GM23338 (cell line): ENCODE data around the gene ZBTB49. TPM values are rescaled to one million over a fixed set of nuclear protein-coding genes. Genes with fewer than 3 reads are reported as not detected.

Source experiments
- ATAC-seq: fragments of 200-7000 bp; cut with Tn5 transposase; 3 replicates; pipeline ENCODE4 v1.9.1; 2020
- DNase-seq: peaks from one replicate; pipeline ENCODE4 v3.0.0-alpha.2; 2015; ENCODE audit warnings: low spot score
- H2AFZ ChIP-seq: fragments of 200-600 bp; sonication (generic); 2 replicates; pipeline ENCODE4 v1.8.0; 2016; ENCODE audit warnings: antibody characterized with exemption, mild to moderate bottlenecking, moderate library complexity
- H3F3A ChIP-seq: fragments of 200-600 bp; sonication (generic); replicated peaks from 2 replicates; pipeline ENCODE4 v1.8.0; 2017; ENCODE audit warnings: antibody characterized with exemption, mixed run types, low read depth
- H3K27ac ChIP-seq: fragments of 200-600 bp; sonication (generic); 2 replicates; pipeline ENCODE4 v1.6.1; 2016; ENCODE audit warnings: low read depth
- H3K27me3 ChIP-seq: fragments of 200-600 bp; sonication (generic); 2 replicates; pipeline ENCODE4 v1.8.0; 2016; ENCODE audit warnings: mild to moderate bottlenecking, mixed run types, moderate library complexity; ENCODE audit not compliant: insufficient read depth
- H3K36me3 ChIP-seq: fragments of 200-600 bp; sonication (generic); 2 replicates; pipeline ENCODE4 v1.8.0; 2016; ENCODE audit warnings: mild to moderate bottlenecking; ENCODE audit not compliant: insufficient read depth
- H3K4me1 ChIP-seq: fragments of 200-600 bp; sonication (generic); 2 replicates; pipeline ENCODE4 v1.8.0; 2016; ENCODE audit warnings: mild to moderate bottlenecking, moderate library complexity; ENCODE audit not compliant: insufficient read depth
- H3K4me2 ChIP-seq: fragments of 200-600 bp; sonication (generic); 2 replicates; pipeline ENCODE4 v1.7.1; 2017; ENCODE audit warnings: mixed run types
- H3K4me3 ChIP-seq: fragments of 200-600 bp; sonication (generic); 2 replicates; pipeline ENCODE4 v1.6.1; 2016; ENCODE audit warnings: mixed run types
- H3K79me2 ChIP-seq: fragments of 200-600 bp; sonication (generic); replicated peaks from 2 replicates; pipeline ENCODE4 v1.8.0; 2017; ENCODE audit warnings: mild to moderate bottlenecking; ENCODE audit not compliant: insufficient read depth
- H3K9me2 ChIP-seq: fragments of 200-600 bp; sonication (generic); 2 replicates; pipeline ENCODE4 v1.8.0; 2017; ENCODE audit not compliant: insufficient read depth
- H4K20me1 ChIP-seq: fragments of 200-600 bp; sonication (generic); replicated peaks from 2 replicates; pipeline ENCODE4 v1.8.0; 2017; ENCODE audit warnings: mild to moderate bottlenecking; ENCODE audit not compliant: insufficient read depth
- H3K27ac Mint-ChIP-seq: 2 replicates; pipeline ENCODE4 v1.8.0; 2020; ENCODE audit warnings: inconsistent platforms, mild to moderate bottlenecking, moderate library complexity, mixed read lengths
- H3K27me3 Mint-ChIP-seq: 3 replicates; pipeline ENCODE4 v1.8.0; 2022; ENCODE audit warnings: low read depth, mild to moderate bottlenecking, moderate library complexity, mixed read lengths, inconsistent platforms; ENCODE audit not compliant: insufficient read depth, poor library complexity
- H3K36me3 Mint-ChIP-seq: 3 replicates; pipeline ENCODE4 v1.8.0; 2021; ENCODE audit warnings: low read depth, mild to moderate bottlenecking, inconsistent platforms, moderate library complexity, mixed read lengths
- H3K4me1 Mint-ChIP-seq: 3 replicates; pipeline ENCODE4 v1.8.0; 2020; ENCODE audit warnings: mild to moderate bottlenecking, inconsistent platforms, mixed read lengths
- H3K4me3 Mint-ChIP-seq: 3 replicates; pipeline ENCODE4 v1.8.0; 2021; ENCODE audit warnings: moderate library complexity, mild to moderate bottlenecking, inconsistent platforms, mixed read lengths
- H3K9me3 Mint-ChIP-seq: 3 replicates; pipeline ENCODE4 v1.8.0; 2020; ENCODE audit warnings: moderate library complexity, mild to moderate bottlenecking, inconsistent platforms, mixed read lengths
- CREB1 ChIP-seq: fragments of 250-450 bp; sonication (Bioruptor Pico); IDR thresholded peaks from 2 replicates; pipeline ENCODE4 v1.5.0; 2020; ENCODE audit warnings: low read depth, mild to moderate bottlenecking, moderate library complexity
- CTCF ChIP-seq, 2 experiments: fragments of 200-600 bp in 1 of 2; sonication (generic) in 1 of 2; conservative IDR thresholded peaks; 2 replicates each; pipeline versions ENCODE4 v1.5.1 to v1.6.1; 2016 to 2017; ENCODE audit warnings: antibody characterized with exemption in 2 of 2, low read depth in 2 of 2, mild to moderate bottlenecking in 2 of 2, moderate library complexity in 1 of 2
- ETS1 ChIP-seq: IDR thresholded peaks from 2 replicates; pipeline ENCODE4 v1.6.1; 2016; ENCODE audit warnings: antibody characterized with exemption
- EZH2 ChIP-seq: fragments of 200-600 bp; sonication (generic); IDR thresholded peaks from one replicate; pipeline ENCODE4 v1.8.0; 2017; ENCODE audit warnings: antibody characterized with exemption, mild to moderate bottlenecking, low read depth; ENCODE audit not compliant: unreplicated experiment
- EZH2phosphoT487 ChIP-seq: fragments of 200-600 bp; sonication (generic); IDR thresholded peaks from one replicate; pipeline ENCODE4 v1.8.1; 2018; ENCODE audit warnings: antibody characterized with exemption; ENCODE audit not compliant: unreplicated experiment
- JUNB ChIP-seq: IDR thresholded peaks from one replicate; pipeline ENCODE4 v1.6.1; 2016; ENCODE audit warnings: antibody characterized with exemption; ENCODE audit not compliant: unreplicated experiment
- POLR2AphosphoS5 ChIP-seq: IDR thresholded peaks from 2 replicates; pipeline ENCODE4 v1.6.1; 2016; ENCODE audit warnings: antibody characterized with exemption, low read depth
- STAT1 ChIP-seq: IDR thresholded peaks from one replicate; pipeline ENCODE4 v1.6.1; 2016; ENCODE audit warnings: antibody characterized with exemption; ENCODE audit not compliant: unreplicated experiment
- ZNF114 ChIP-seq: fragments of 250-450 bp; sonication (Bioruptor Pico); IDR thresholded peaks from 2 replicates; pipeline ENCODE4 v1.5.0; 2020; ENCODE audit warnings: mild to moderate bottlenecking, moderate library complexity
- ZNF462 ChIP-seq: fragments of 250-450 bp; sonication (Bioruptor Pico); IDR thresholded peaks from 2 replicates; pipeline ENCODE4 v1.5.0; 2020; ENCODE audit warnings: mild to moderate bottlenecking, moderate library complexity
- polyA plus RNA-seq: library from polyadenylated mRNA; unstranded; fragments of >200 nt; fragmentation: Nextera tagmentation; extraction: Ambion mirVana; gene quantifications from 2 replicates; pipeline ENCODE4 v1.2.1, GENCODE V29; 2016
- total RNA-seq: library from RNA; depleted of rRNA; stranded (reverse); fragments of >200 nt; shearing (Covaris generic); gene quantifications from 2 replicates; pipeline ENCODE4 v1.2.3, GENCODE V29; 2014

Gene ZBTB49
- total and polyA plus RNA-seq, 2 experiments from 2014 or later, result 4.1 to 6.0 TPM

GRCh38 chr4:4260185-4260751, 29.8 kb upstream of the ZBTB49 start:
- Histone ChIP-seq H3K4me1 (no peaks in the 10 kb centered on the region), H3F3A (no peaks in the 10 kb centered on the region), H4K20me1 (no peaks in the 10 kb centered on the region), H3K27me3 (no peaks in the 10 kb centered on the region), H3K36me3 (no peaks in the 10 kb centered on the region), H3K79me2 (no peaks in the 10 kb centered on the region), H3K9me2 (no peaks in the 10 kb centered on the region; the same call in 1 of the 2 replicates), H3K27ac (no peak overlapping the region), H3K4me3 (no peak overlapping the region), H2AFZ (no peak overlapping the region), H3K4me2 (no peak overlapping the region)
- Mint-ChIP-seq H3K36me3 (no peaks in the 10 kb centered on the region), H3K9me3 (no peaks in the 10 kb centered on the region), H3K27me3 (peaks cover 1% of the 10 kb centered on the region), H3K4me1 (no peaks in the 10 kb centered on the region), H3K4me3 (no peak overlapping the region), H3K27ac (no peak overlapping the region)
- no peak for TF ChIP-seq POLR2AphosphoS5
- TF ChIP-seq CTCF (conservative IDR thresholded peaks at IDR 0.05; ENCODE audit: low read depth in 2 of 2), result peak; percentile 44 to 55
- DNase-seq (peak; percentile 26), ATAC-seq (peak; percentile 67)

GRCh38 chr4:4267981-4268380, 22.1 kb upstream of the ZBTB49 start:
- Histone ChIP-seq H3F3A (no peaks in the 10 kb centered on the region), H3K27ac (no peak overlapping the region), H3K4me2 (no peak overlapping the region), H2AFZ (no peak overlapping the region), H3K27me3 (no peaks in the 10 kb centered on the region), H3K9me2 (no peaks in the 10 kb centered on the region; the same call in 1 of the 2 replicates), H3K4me3 (no peak overlapping the region), H3K79me2 (0 out of 2 replicates have a peak, but pooled peaks cover 3% of the 10 kb centered on the region), H3K4me1 (no peaks in the 10 kb centered on the region), H4K20me1 (peaks cover 9% of the 10 kb centered on the region; the same call in 1 of the 2 replicates), H3K36me3 (peaks cover 37% of the 10 kb centered on the region)
- Mint-ChIP-seq H3K9me3 (no peaks in the 10 kb centered on the region), H3K27me3 (no peaks in the 10 kb centered on the region), H3K27ac (no peak overlapping the region), H3K4me1 (no peaks in the 10 kb centered on the region), H3K4me3 (no peak overlapping the region), H3K36me3 (peaks cover 53% of the 10 kb centered on the region)
- ATAC-seq (no peak), DNase-seq (no peak)
- TF ChIP-seq JUNB (no peak), CTCF (conservative IDR thresholded peaks at IDR 0.05; ENCODE audit: low read depth in 2 of 2) (no peak), POLR2AphosphoS5 (no peak), ZNF462 (CRISPR knock-in tag) (no peak), EZH2 (no peak), CREB1 (CRISPR knock-in tag) (no peak), EZH2phosphoT487 (no peak), ZNF114 (CRISPR knock-in tag) (no peak), ETS1 (no peak), STAT1 (no peak)
